Stimulated activated CD4-positive, alpha-beta T cell treated with anti-CD3 and anti-CD28 coated beads, Interleukin-2, amount 100 ng/mL, for 24 hours (primary cell): ENCODE results near the gene EXOSC5.
"Not testable (repeated sequence)": the region's sequence is repeated elsewhere in the genome, so short reads cannot be mapped to it uniquely, and the experiment has no call there.

Source experiments
- DNase-seq, 2 donors: peaks; one replicate each; pipeline ENCODE4 v3.0.0-alpha.2; 2020

Gene EXOSC5

DNA sequence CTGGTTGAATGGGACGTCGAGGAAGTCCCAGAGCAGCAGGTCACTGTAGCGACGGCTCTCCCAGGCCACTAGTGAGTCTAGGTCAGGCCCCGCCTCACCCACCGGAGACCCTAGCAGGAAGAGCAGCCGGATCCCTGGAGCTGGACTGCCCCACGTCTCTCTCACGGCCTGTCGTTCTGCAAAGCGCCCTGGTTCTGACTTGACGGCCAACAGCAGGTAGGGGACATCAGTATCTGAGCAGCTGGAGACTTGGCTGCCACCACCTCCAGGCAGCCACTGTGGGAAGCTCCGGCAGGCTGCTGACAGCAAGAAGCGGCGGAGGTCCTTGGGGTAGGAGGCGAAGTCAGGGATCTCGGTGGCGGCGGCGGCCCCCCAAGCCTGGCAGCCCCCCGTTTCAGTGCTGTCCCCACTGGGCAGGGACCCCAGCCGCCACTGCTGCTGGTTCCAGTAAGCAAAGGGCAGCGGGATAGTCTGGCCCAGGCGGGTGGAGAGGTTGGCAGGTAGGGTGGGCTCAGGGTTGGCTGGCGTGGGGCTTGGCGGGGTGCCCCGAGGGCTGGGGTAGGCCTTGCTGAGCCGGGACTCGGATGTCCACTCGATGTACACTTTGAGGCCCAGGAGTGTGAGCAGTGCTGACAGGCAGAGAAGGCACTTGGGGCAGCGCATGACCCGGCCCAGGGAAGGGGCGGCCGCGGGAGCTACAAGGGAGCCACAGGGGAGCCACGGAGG lies 29.1 kb upstream of the EXOSC5 start:
- DNase-seq: no peak

GRCh38 chr19:41425174-41426115 lies 28.3 kb upstream of the EXOSC5 start:
- DNase-seq: no peak

DNA sequence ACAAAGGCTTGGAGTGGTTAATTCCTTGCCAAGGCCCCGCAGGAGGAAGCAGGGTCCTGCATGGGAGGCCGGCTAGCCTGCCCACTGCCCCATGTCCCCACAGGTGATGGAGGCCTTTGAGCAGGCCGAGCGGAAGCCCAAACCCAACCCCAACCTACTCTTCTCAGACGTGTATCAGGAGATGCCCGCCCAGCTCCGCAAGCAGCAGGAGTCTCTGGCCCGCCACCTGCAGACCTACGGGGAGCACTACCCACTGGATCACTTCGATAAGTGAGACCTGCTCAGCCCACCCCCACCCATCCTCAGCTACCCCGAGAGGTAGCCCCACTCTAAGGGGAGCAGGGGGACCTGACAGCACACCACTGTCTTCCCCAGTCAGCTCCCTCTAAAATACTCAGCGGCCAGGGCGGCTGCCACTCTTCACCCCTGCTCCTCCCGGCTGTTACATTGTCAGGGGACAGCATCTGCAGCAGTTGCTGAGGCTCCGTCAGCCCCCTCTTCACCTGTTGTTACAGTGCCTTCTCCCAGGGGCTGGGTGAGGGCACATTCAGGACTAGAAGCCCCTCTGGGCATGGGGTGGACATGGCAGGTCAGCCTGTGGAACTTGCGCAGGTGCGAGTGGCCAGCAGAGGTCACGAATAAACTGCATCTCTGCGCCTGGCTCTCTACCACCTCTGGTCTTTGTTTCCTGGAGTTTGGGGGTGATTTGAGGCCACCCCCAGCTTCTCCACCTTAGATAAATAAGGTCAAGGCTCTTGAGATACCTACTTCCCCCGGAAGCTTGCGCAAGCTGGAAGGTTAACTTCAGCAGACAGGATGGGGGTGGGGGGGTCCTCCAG lies 27.4 kb upstream of the EXOSC5 start:
- no peak for DNase-seq

GRCh38 chr19:41422955-41423354 lies 25.8 kb upstream of the EXOSC5 start:
- DNase-seq: no peak

DNA sequence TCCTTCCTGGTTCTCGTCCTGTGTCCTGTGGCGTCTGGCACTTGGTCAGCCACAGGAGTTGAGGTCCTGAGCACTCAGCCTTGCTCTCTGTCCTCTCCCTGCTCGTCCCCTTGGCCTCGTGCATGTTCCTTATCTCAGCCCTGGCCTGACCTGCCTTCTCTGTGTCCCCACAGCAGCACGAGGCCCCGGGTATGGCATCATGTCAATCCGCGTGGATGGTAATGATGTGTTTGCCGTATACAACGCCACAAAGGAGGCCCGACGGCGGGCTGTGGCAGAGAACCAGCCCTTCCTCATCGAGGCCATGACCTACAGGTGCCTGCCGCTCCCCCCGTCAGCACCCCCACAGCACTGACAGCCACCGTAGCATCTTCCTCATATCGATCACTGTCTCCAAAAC lies 25.3 kb upstream of the EXOSC5 start:
- DNase-seq: no peak

DNA sequence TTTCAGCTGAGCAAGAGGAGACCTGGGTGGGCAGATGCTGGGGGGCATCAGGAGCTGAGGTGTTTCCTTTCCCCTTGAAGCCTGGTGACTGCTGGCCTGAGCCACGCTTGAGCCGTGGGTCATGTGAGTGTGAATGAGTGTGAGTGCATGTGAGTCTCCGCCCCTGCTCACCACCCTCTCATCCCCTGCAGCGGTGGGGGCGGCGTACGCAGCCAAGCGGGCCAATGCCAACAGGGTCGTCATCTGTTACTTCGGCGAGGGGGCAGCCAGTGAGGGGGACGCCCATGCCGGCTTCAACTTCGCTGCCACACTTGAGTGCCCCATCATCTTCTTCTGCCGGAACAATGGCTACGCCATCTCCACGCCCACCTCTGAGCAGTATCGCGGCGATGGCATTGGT lies 24.8 kb upstream of the EXOSC5 start:
- no peak for DNase-seq

GRCh38 chr19:41421314-41421713 lies 24.2 kb upstream of the EXOSC5 start:
- no peak for DNase-seq

DNA sequence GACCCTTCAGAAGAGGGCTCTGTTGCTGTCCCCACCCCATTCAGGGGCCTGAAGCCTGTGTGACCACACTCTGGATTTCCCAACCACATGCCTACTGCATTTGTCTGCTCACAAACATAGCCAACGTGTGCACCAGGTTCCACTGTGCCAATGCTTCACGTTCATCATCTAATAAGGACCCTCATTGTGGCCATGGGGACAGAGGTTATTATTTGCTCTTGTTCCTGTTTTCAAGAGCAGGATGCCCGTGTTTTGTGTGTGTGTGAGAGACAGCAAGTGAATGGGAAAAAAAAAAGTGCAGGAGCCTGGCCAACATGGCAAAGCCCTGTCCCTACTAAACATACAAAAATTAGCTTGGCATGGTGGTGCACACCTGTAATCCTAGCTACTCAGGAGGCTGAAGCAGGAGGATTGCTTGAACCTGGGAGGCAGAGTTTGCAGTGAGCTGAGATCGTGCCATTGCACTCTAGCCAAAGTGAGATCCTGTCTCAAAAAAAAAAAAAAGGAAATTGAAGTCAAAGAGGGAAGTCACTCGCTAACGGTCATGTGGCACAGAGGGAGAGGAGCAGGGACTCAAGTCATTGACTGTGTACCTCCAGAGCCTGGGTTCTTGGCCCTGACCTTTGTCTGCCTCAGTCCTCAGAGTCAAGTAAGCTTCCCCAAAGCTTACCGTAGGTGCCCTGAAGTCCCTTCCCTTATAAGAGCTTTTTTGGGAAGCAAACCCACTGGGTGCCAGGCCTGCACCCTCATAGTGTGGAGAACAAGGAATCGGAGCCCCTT lies 23.1 kb upstream of the EXOSC5 start:
- no peak for DNase-seq

DNA sequence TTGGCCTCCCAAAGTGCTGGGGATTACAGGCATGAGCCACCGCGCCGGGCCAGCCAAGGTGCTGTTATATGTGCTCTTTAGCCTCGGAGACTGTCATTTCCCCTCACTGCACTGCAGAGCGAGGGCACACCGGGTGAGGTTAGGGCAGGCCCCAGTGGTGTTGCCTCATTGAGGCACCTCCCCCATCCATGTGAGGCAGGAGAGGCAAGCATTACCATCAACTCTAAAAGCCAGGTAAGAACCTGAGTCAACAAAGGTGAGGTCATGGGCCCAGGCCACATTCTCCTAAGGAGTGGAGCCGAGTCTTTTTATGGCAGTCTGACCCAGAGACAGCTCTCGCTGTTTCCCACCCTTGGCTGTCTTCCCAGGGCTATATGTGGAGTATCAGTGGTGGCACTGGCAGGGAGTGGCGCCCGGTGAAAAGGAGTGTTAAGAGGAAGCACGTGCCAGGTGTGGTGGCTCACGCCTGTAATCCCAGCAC lies 19.1 kb upstream of the EXOSC5 start:
- no peak for DNase-seq

DNA sequence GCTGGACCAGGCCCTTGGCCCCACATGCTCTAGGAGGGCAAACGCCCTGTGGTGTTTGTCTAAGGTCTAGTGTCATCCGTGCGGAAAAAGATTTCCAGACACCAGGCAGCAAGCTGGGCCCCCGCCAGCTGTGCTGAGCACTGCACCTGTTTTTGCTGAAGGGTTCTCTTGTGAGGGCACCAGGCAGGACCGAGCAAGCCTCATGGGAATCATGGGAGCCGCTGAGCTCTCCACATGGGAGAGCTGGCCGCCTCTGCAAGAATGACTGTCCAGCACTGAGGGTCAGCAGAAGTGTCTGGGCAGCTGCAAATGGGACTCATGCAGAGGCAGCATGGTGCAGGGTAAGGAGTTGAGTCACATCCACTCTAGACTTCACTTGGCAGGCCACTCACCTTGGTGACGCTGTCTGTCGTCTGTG lies 18.0 kb upstream of the EXOSC5 start:
- DNase-seq: no peak

GRCh38 chr19:41414461-41414860 lies 17.3 kb upstream of the EXOSC5 start:
- no peak for DNase-seq

- DNase-seq: no peak
These were observed 16.8 kb upstream of the EXOSC5 start for GRCh38 chr19:41413947-41414346.

GRCh38 chr19:41412953-41413352 lies 15.8 kb upstream of the EXOSC5 start:
- DNase-seq: no peak

DNA sequence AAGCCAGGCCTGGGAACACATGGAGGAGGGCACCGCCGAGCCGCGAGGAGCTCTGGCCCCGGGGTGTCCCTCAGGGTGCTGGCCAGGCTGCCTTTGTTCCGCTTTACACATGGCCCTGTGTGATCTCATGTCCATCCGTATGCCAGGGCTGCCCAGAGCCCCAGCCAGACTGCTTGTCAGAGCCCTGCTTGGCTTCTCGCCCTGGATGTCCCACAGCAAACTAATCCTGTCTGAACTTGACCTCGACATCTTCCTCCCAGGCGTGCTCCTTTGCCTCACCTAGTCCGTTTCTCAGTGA lies 14.8 kb upstream of the EXOSC5 start:
- DNase-seq: no peak

- no peak for DNase-seq
These were observed 14.2 kb upstream of the EXOSC5 start for GRCh38 chr19:41411100-41411967.

DNA sequence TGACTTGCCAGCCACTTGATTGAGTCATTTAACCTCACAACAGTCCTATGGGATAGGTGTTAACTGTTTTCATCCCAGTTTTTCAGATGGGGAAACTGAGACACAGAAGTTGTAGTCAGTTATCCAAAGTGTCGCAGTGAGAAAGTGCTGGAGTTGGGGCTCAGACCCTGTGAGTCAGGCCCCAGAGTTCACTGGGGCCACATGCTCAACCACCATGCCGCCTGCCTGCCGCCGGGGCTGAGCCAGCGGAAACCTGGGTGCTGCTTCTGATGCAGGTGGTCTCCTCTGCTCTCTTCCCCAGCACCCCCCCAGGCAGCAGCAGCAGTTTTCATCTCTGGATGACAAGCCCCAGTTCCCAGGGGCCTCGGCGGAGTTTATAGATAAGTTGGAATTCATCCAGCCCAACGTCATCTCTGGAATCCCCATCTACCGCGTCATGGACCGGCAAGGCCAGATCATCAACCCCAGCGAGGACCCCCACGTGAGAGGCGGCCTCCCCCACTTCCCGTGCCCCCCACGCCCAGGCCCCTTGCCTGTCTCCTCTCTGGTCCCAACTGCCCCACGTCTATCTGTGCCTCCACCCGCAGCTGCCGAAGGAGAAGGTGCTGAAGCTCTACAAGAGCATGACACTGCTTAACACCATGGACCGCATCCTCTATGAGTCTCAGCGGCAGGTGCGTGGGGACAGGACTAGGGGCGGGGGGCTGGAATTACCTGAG lies 13.3 kb upstream of the EXOSC5 start:
- no peak for DNase-seq

DNA sequence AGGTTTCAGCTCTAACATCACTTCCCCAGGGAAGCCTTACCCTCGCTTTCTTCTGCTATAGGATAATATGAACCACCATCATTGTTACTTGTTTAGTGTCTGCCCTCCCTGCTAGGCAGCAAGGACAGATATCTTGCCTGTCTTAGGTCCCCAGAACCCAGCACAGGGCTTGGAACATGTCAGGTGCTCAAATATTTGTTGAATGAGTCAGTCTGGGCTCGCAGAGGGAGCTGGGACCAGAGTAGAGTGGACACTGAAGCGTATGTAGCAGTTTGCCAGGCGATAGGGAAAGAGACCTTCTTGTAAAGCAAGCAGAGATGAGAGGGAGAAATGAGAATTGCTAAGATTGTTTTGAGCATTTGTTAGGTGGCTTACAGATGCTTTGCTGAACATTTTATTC lies 12.1 kb upstream of the EXOSC5 start:
- DNase-seq: no peak

DNA sequence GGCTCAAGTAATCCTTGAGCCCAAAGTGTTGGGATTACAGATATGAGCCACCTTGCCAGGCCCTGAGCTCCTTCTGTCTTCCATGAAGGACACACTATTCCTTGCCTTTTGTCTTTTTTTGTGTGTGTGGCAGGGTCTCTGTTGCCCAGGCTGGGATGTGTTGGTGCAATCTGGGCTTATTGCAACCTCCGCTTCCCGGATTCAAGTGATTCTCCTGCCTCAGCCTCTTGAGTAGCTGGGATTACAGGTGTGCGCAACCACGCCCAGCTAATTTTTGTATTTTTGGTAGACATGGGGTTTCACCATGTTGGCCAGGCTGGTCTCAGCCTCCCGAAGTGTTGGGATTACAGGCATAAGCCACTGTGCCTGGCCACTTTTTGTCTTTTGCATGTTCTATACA lies 11.7 kb upstream of the EXOSC5 start:
- not testable (repeated sequence) for DNase-seq

DNA sequence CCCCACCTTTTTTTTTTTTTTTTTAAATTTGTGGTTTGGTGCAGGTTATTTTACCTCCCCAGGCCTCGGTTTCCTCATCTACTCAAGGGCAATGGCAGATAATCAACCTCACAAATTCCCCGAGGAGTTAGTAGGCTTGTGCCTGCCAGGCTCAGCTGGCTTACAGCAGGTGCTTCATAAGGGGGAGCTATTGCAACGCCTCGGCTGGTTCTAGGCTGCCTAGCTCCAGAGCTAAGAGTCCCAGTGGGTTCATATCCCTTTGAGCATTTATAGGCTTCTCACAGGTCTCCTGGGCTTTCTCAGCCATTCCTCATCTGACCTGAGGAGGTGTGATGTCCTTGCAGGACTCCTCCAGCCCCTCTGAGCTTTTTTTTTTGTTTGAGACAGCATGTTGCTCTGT lies 11.1 kb upstream of the EXOSC5 start:
- no peak for DNase-seq

GRCh38 chr19:41407271-41407670 lies 10.1 kb upstream of the EXOSC5 start:
- no peak for DNase-seq

GRCh38 chr19:41405776-41406175 lies 8.6 kb upstream of the EXOSC5 start:
- no peak for DNase-seq
